Liver (tissue), 9 donors: ENCODE data around the gene THEMIS. TPM values are rescaled to one million over a fixed set of nuclear protein-coding genes. Genes with fewer than 3 reads are reported as not detected.

Experiments
- DNase-seq: peaks from one replicate; pipeline ENCODE4 v3.0.0-alpha.2; 2017; ENCODE audit warnings: low spot score
- H3K27ac ChIP-seq, 2 donors: one replicate each; pipeline ENCODE4 v1.7.0; 2013; ENCODE audit warnings: inconsistent platforms in 2 of 2, low read length in 2 of 2, control low read depth in 1 of 2, low read depth in 1 of 2, mild to moderate bottlenecking in 1 of 2
- H3K27me3 ChIP-seq, 4 donors: one replicate each; pipeline versions ENCODE4 v1.6.1 to v1.7.0; 2013; ENCODE audit warnings: low read length in 3 of 4, inconsistent platforms in 1 of 4, mild to moderate bottlenecking in 1 of 4, moderate library complexity in 1 of 4; ENCODE audit not compliant: control insufficient read depth in 4 of 4, insufficient read depth in 4 of 4
- H3K36me3 ChIP-seq, 4 donors: one replicate each; pipeline versions ENCODE4 v1.6.1 to v1.7.0; 2013; ENCODE audit warnings: low read length in 3 of 4, mild to moderate bottlenecking in 3 of 4, low read depth in 1 of 4, moderate library complexity in 1 of 4; ENCODE audit not compliant: control insufficient read depth in 4 of 4, insufficient read depth in 3 of 4
- H3K4me1 ChIP-seq, 4 donors: one replicate each; pipeline versions ENCODE4 v1.6.1 to v1.7.0; 2013; ENCODE audit warnings: low read length in 3 of 4, mild to moderate bottlenecking in 3 of 4, moderate library complexity in 1 of 4; ENCODE audit not compliant: control insufficient read depth in 4 of 4, insufficient read depth in 4 of 4
- H3K4me3 ChIP-seq, 3 donors: one replicate each; pipeline versions ENCODE4 v1.6.1 to v1.7.0; 2013; ENCODE audit warnings: low read length in 3 of 3, control low read depth in 1 of 3, low read depth in 1 of 3, mild to moderate bottlenecking in 1 of 3
- H3K9ac ChIP-seq, 2 donors: one replicate each; pipeline ENCODE4 v1.7.0; 2013; ENCODE audit warnings: low read length in 2 of 2, mild to moderate bottlenecking in 2 of 2, moderate library complexity in 2 of 2, control low read depth in 1 of 2, low read depth in 1 of 2
- H3K9me3 ChIP-seq, 4 donors: one replicate each; pipeline versions ENCODE4 v1.6.1 to v1.7.0; 2013; ENCODE audit warnings: low read length in 3 of 4; ENCODE audit not compliant: control insufficient read depth in 4 of 4
- CTCF ChIP-seq: fragments of 150-350 bp; IDR thresholded peaks from 2 replicates; pipeline ENCODE4 v1.5.1; 2017; ENCODE audit warnings: improper control_type of control experiment, low read depth, low read length; ENCODE audit not compliant: missing input control
- EGR1 ChIP-seq, 2 donors: IDR thresholded peaks; 2 replicates each; pipeline ENCODE4 v1.6.1; 2016 to 2018; ENCODE audit warnings: antibody characterized with exemption in 2 of 2, low read depth in 2 of 2
- FOXA1 ChIP-seq: IDR thresholded peaks from 2 replicates; pipeline ENCODE4 v1.6.1; 2016; ENCODE audit warnings: antibody characterized with exemption
- FOXA2 ChIP-seq: IDR thresholded peaks from 2 replicates; pipeline ENCODE4 v1.6.1; 2016; ENCODE audit warnings: antibody characterized with exemption
- HNF4A ChIP-seq, 2 donors: conservative IDR thresholded peaks; 2 replicates each; pipeline ENCODE4 v1.6.1; 2016; ENCODE audit warnings: antibody characterized with exemption in 2 of 2, mild to moderate bottlenecking in 2 of 2
- HNF4G ChIP-seq: IDR thresholded peaks from 2 replicates; pipeline ENCODE4 v1.6.1; 2016; ENCODE audit warnings: antibody characterized with exemption
- MAX ChIP-seq: IDR thresholded peaks from 2 replicates; pipeline ENCODE4 v1.6.1; 2016; ENCODE audit warnings: antibody characterized with exemption
- NR2F2 ChIP-seq: IDR thresholded peaks from 2 replicates; pipeline ENCODE4 v1.6.1; 2016; ENCODE audit warnings: antibody characterized with exemption
- RAD21 ChIP-seq, 2 donors: IDR thresholded peaks; 2 replicates each; pipeline ENCODE4 v1.6.1; 2016; ENCODE audit warnings: antibody characterized with exemption in 2 of 2, mild to moderate bottlenecking in 2 of 2
- REST ChIP-seq: IDR thresholded peaks from 2 replicates; pipeline ENCODE4 v1.6.1; 2016; ENCODE audit warnings: antibody characterized with exemption, mild to moderate bottlenecking
- RXRA ChIP-seq, 2 donors: IDR thresholded peaks; 2 replicates each; pipeline ENCODE4 v1.6.1; 2017 to 2018; ENCODE audit warnings: antibody characterized with exemption in 2 of 2, mild to moderate bottlenecking in 1 of 2
- SP1 ChIP-seq: IDR thresholded peaks from 2 replicates; pipeline ENCODE4 v1.6.1; 2018; ENCODE audit warnings: antibody characterized with exemption, mild to moderate bottlenecking
- TAF1 ChIP-seq: conservative IDR thresholded peaks from 2 replicates; pipeline ENCODE4 v1.6.1; 2016; ENCODE audit warnings: antibody characterized with exemption, mild to moderate bottlenecking
- YY1 ChIP-seq: IDR thresholded peaks from 2 replicates; pipeline ENCODE4 v1.6.1; 2016; ENCODE audit warnings: antibody characterized with exemption, mild to moderate bottlenecking
- WGBS: extraction: QIAGEN DNeasy Blood & Tissue Kit; methylation state at CpG from one replicate; pipeline ENCODE4 v1.1.7; 2013; 5-methylcytosine and 5-hydroxymethylcytosine counted together
- polyA plus RNA-seq, 2 donors: library from polyadenylated mRNA; stranded (reverse) in 1 of 2; unstranded in 1 of 2; fragments of 200-250 nt in 1 of 2; fragments of >200 nt in 1 of 2; fragmentation: Nextera tagmentation in 1 of 2; extraction: Ambion mirVana in 1 of 2; gene quantifications; one replicate each; pipeline versions ENCODE4 v1.2.1 to v1.2.3, GENCODE V29; 2013 to 2015
- total RNA-seq, 2 donors: library from RNA; depleted of rRNA; stranded (reverse); fragments of >200 nt; gene quantifications; one replicate each; pipeline ENCODE4 v1.2.3, GENCODE V29; 2014
- TF ChIP-seq, protein P1 (sequence below): IDR thresholded peaks from 2 replicates; pipeline ENCODE4 v1.6.1; 2016; ENCODE audit warnings: antibody characterized with exemption
- donor health status: healthy.
- donor health status: healthy.
- donor health status: healthy.
- donor health status: healthy.
- donor health status: healthy.

THEMIS gene
- total and polyA plus RNA-seq, 4 donors, result 0.05 to 0.59 (median 0.21) TPM

- no peak overlapping the region for H3K27ac ChIP-seq
- peaks cover 0 to 7% (median 1%) of the 10 kb centered on the region in 4 donors for H3K27me3 ChIP-seq
- H3K4me3 ChIP-seq, result no peak overlapping the region
- TF ChIP-seq FOXA2 (no peak), RXRA (IDR thresholded peaks at IDR 0.05) (no peak), FOXA1 (no peak), HNF4A (conservative IDR thresholded peaks at IDR 0.05) (no peak), MAX (no peak)
- no peak for DNase-seq
- no peaks in the 10 kb centered on the region for H3K4me1 ChIP-seq
- H3K36me3 ChIP-seq, result no peaks in the 10 kb centered on the region
- 89% methylated on average over 3 of the region's 3 CpGs for WGBS
- no peak overlapping the region for H3K9ac ChIP-seq
- H3K9me3 ChIP-seq, result no peaks in the 10 kb centered on the region
Observed at GRCh38 chr6:127710668-127711067, 190.2 kb downstream of the THEMIS start.

GRCh38 chr6:127706216-127706615, 194.6 kb downstream of the THEMIS start:
- no peaks in the 10 kb centered on the region for H3K9me3 ChIP-seq
- no peak for DNase-seq
- H3K36me3 ChIP-seq, result no peaks in the 10 kb centered on the region
- no peak overlapping the region for H3K27ac ChIP-seq
- H3K27me3 ChIP-seq, result peaks cover 0 to 5% (median 0%) of the 10 kb centered on the region in 4 donors
- H3K4me1 ChIP-seq, result no peaks in the 10 kb centered on the region
- H3K9ac ChIP-seq, result no peak overlapping the region
- no peak for TF ChIP-seq CTCF
- TF ChIP-seq REST, result no peak
- no peak overlapping the region for H3K4me3 ChIP-seq

DNA sequence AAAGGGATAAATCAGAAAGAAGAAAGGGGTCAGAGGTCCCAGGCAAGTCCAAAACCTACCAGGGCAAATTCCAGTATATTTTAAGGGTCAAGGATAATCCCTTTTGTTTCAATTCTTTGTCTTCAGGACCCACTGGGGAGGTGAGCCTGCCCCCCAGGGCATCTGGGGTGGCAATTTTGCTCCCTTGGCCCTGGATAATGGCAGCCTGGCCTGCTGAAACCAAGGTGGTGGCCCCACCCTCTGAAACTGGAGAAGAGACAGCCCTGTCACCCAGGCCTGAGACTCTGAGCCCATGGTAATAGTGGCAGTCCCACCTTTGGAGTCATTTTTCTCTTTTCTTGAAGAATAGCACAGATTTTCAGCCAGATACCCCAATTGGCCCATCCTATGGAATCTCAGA, 205.8 kb downstream of the THEMIS start:
- H3K4me3 ChIP-seq, result no peak overlapping the region
- no peak for DNase-seq
- H3K27ac ChIP-seq, result no peak overlapping the region
- H3K27me3 ChIP-seq, result no peaks in the 10 kb centered on the region
- peaks cover 0 to 17% (median 5%) of the 10 kb centered on the region in 4 donors for H3K4me1 ChIP-seq
- no peaks in the 10 kb centered on the region for H3K36me3 ChIP-seq
- no peaks in the 10 kb centered on the region for H3K9me3 ChIP-seq
- H3K9ac ChIP-seq, result no peak overlapping the region
- TF ChIP-seq FOXA1 (no peak), CTCF (no peak), RAD21 (IDR thresholded peaks at IDR 0.05) (no peak), HNF4A (conservative IDR thresholded peaks at IDR 0.05) (no peak), TAF1 (no peak), MAX (no peak), YY1 (no peak), NR2F2 (no peak), HNF4G (no peak), FOXA2 (no peak), EGR1 (IDR thresholded peaks at IDR 0.05; ENCODE audit: low read depth in 2 of 2) (no peak), SP1 (no peak)
- TF ChIP-seq, protein P1, sequence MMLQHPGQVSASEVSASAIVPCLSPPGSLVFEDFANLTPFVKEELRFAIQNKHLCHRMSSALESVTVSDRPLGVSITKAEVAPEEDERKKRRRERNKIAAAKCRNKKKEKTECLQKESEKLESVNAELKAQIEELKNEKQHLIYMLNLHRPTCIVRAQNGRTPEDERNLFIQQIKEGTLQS, result no peak
